Muscle of arm (tissue), 12 donors: ENCODE measurements around the gene B3GALNT2. TPM values are rescaled to one million over a fixed set of nuclear protein-coding genes. Genes with fewer than 3 reads are reported as not detected.
"Not testable (repeated sequence)": the region's sequence is repeated elsewhere in the genome, so short reads cannot be mapped to it uniquely, and the experiment has no call there.

Source experiments
- DNase-seq: peaks from one replicate; pipeline ENCODE4 v3.0.0-alpha.2; 2013
- polyA plus RNA-seq, 12 donors: library from polyadenylated mRNA; unstranded; fragments of 120-200 nt; gene quantifications; one replicate each; pipeline ENCODE4 v1.2.1, GENCODE V29; 2013; ENCODE audit not compliant: insufficient read length in 12 of 12

The B3GALNT2 gene
- polyA plus RNA-seq, 12 donors: 16.5 to 32.8 (median 24.9) TPM; not detected in 1

- DNase-seq: not testable (repeated sequence)
Measured at GRCh38 chr1:235457856-235458255, 46.4 kb downstream of the B3GALNT2 start.

GRCh38 chr1:235455823-235456222, 48.4 kb downstream of the B3GALNT2 start:
- DNase-seq: no peak

GRCh38 chr1:235455097-235455496, 49.2 kb downstream of the B3GALNT2 start:
- DNase-seq: no peak

- DNase-seq: no peak
Measured at GRCh38 chr1:235454021-235454420, 50.2 kb downstream of the B3GALNT2 start.

- no peak for DNase-seq
Measured at GRCh38 chr1:235450886-235451483, 53.3 kb downstream of the B3GALNT2 start.

GRCh38 chr1:235450433-235450832, 53.8 kb downstream of the B3GALNT2 start:
- no peak for DNase-seq

- DNase-seq: no peak
Measured at GRCh38 chr1:235448616-235449015, 55.6 kb downstream of the B3GALNT2 start.

- DNase-seq: no peak
Measured at GRCh38 chr1:235442788-235443429, 61.3 kb downstream of the B3GALNT2 start.

GRCh38 chr1:235441159-235441685, 63.0 kb downstream of the B3GALNT2 start:
- no peak for DNase-seq

GRCh38 chr1:235434001-235434400, 70.3 kb downstream of the B3GALNT2 start:
- no peak for DNase-seq

- DNase-seq: no peak
Measured at GRCh38 chr1:235430991-235431390, 73.3 kb downstream of the B3GALNT2 start.

GRCh38 chr1:235429143-235429542, 75.1 kb downstream of the B3GALNT2 start:
- DNase-seq: no peak

GRCh38 chr1:235427447-235427846, 76.8 kb downstream of the B3GALNT2 start:
- DNase-seq: no peak

GRCh38 chr1:235426680-235427079, 77.6 kb downstream of the B3GALNT2 start:
- no peak for DNase-seq

GRCh38 chr1:235426143-235426542, 78.1 kb downstream of the B3GALNT2 start:
- DNase-seq: no peak

GRCh38 chr1:235425357-235425756, 78.9 kb downstream of the B3GALNT2 start:
- no peak for DNase-seq

- no peak for DNase-seq
Measured at GRCh38 chr1:235424092-235424491, 80.2 kb downstream of the B3GALNT2 start.

- DNase-seq: no peak
Measured at GRCh38 chr1:235423214-235423652, 81.0 kb downstream of the B3GALNT2 start.

- no peak for DNase-seq
Measured at GRCh38 chr1:235421751-235422150, 82.5 kb downstream of the B3GALNT2 start.

- DNase-seq: peak; percentile 71
Measured at GRCh38 chr1:235417086-235417697, 87.1 kb downstream of the B3GALNT2 start.

- DNase-seq: no peak
Measured at GRCh38 chr1:235416662-235417049, 87.6 kb downstream of the B3GALNT2 start.

- peak; percentile 38 for DNase-seq
Measured at GRCh38 chr1:235415008-235415904, 89.0 kb downstream of the B3GALNT2 start.
